ENCODE data around the gene CREBBP. TPM values are rescaled to one million over a fixed set of nuclear protein-coding genes. Genes with fewer than 3 reads are reported as not detected.

Gene CREBBP
- total and polyA plus RNA-seq, 2 experiments from 2014 or later, result 36.9 to 54.8 TPM

DNA sequence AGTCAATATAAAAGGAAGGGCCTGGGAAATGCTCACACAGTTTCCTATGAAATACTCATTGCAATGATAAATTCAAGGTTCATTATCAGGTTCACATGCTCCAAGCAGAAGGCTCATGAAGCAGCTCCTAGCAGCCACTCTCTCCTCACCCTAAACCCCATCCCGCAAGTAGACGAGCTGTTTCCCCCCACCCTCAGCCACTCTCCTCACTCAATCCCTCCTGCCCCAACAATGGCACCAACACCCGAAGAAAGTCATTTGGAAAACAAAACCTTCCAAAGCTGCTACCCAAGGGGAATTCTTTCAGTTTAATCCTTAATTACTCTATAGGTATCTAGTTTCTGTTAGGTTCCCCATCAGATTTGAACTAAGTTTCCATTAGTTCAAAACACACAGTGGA, 69.7 kb downstream of the CREBBP start (continued):
- TF ChIP-seq, protein P1, sequence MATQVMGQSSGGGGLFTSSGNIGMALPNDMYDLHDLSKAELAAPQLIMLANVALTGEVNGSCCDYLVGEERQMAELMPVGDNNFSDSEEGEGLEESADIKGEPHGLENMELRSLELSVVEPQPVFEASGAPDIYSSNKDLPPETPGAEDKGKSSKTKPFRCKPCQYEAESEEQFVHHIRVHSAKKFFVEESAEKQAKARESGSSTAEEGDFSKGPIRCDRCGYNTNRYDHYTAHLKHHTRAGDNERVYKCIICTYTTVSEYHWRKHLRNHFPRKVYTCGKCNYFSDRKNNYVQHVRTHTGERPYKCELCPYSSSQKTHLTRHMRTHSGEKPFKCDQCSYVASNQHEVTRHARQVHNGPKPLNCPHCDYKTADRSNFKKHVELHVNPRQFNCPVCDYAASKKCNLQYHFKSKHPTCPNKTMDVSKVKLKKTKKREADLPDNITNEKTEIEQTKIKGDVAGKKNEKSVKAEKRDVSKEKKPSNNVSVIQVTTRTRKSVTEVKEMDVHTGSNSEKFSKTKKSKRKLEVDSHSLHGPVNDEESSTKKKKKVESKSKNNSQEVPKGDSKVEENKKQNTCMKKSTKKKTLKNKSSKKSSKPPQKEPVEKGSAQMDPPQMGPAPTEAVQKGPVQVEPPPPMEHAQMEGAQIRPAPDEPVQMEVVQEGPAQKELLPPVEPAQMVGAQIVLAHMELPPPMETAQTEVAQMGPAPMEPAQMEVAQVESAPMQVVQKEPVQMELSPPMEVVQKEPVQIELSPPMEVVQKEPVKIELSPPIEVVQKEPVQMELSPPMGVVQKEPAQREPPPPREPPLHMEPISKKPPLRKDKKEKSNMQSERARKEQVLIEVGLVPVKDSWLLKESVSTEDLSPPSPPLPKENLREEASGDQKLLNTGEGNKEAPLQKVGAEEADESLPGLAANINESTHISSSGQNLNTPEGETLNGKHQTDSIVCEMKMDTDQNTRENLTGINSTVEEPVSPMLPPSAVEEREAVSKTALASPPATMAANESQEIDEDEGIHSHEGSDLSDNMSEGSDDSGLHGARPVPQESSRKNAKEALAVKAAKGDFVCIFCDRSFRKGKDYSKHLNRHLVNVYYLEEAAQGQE (IDR thresholded peaks at IDR 0.05; ENCODE audit: unreplicated experiment), result no peak
- TF ChIP-seq EZH2 (IDR thresholded peaks at IDR 0.05; ENCODE audit: low read depth, unreplicated experiment), result no peak
- no peak for TF ChIP-seq NANOG (IDR thresholded peaks at IDR 0.05; ENCODE audit: borderline replicate concordance)
- TF ChIP-seq STAT1 (IDR thresholded peaks at IDR 0.05; ENCODE audit: unreplicated experiment), result no peak
- TF ChIP-seq, protein P2, sequence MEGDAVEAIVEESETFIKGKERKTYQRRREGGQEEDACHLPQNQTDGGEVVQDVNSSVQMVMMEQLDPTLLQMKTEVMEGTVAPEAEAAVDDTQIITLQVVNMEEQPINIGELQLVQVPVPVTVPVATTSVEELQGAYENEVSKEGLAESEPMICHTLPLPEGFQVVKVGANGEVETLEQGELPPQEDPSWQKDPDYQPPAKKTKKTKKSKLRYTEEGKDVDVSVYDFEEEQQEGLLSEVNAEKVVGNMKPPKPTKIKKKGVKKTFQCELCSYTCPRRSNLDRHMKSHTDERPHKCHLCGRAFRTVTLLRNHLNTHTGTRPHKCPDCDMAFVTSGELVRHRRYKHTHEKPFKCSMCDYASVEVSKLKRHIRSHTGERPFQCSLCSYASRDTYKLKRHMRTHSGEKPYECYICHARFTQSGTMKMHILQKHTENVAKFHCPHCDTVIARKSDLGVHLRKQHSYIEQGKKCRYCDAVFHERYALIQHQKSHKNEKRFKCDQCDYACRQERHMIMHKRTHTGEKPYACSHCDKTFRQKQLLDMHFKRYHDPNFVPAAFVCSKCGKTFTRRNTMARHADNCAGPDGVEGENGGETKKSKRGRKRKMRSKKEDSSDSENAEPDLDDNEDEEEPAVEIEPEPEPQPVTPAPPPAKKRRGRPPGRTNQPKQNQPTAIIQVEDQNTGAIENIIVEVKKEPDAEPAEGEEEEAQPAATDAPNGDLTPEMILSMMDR (conservative IDR thresholded peaks at IDR 0.05; ENCODE audit: low read depth in 2 of 2), result no peak
- TF ChIP-seq JUNB (IDR thresholded peaks at IDR 0.05; ENCODE audit: unreplicated experiment), result no peak

DNA sequence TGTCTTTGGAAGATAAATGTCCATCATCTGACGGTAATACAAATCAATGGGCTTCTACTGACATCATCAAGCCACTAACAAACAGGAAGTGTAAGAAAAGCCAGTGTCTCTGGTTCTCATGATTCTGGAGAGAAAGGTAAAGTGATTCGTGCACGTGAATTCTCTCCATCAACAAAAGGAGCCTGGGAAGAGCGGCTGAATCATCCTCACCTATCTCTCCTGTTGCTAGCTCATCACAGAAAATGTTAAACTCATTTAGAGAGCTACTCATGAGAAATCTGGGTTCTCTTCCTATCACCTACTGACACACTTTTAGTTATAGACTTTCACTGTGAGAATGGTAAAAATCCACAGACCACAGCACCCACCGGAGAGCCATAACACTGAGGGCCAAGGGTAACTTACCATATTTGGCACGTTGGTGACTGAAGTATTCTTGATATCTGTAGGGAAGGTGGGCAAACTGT, 70.3 kb downstream of the CREBBP start:
- Mint-ChIP-seq H3K4me3 (no peak overlapping the region; the same call in 2 of the 3 replicates), H3K27me3 (ENCODE audit: insufficient read depth, low read depth, poor library complexity) (peaks cover 2% of the 10 kb centered on the region), H3K4me1 (peaks cover 32% of the 10 kb centered on the region), H3K27ac (no peak overlapping the region; the same call in 1 of the 2 replicates), H3K9me3 (no peaks in the 10 kb centered on the region; the same call in 2 of the 3 replicates), H3K36me3 (ENCODE audit: low read depth) (peaks cover 29% of the 10 kb centered on the region; the same call in 2 of the 3 replicates)
- Histone ChIP-seq H3K4me2 (0 out of 2 replicates have a peak overlapping the region, but pooled peaks have one; percentile 17), H3K4me3 (no peak overlapping the region), H3K27me3 (ENCODE audit: insufficient read depth) (no peaks in the 10 kb centered on the region), H3K9me2 (ENCODE audit: insufficient read depth) (no peaks in the 10 kb centered on the region), H2AFZ (no peak overlapping the region), H3K79me2 (replicated peaks; ENCODE audit: insufficient read depth) (peaks cover 100% of the 10 kb centered on the region), H3K36me3 (ENCODE audit: insufficient read depth) (no peaks in the 10 kb centered on the region), H3F3A (replicated peaks; ENCODE audit: low read depth) (0 out of 2 replicates have a peak, but pooled peaks cover 3% of the 10 kb centered on the region), H3K27ac (ENCODE audit: low read depth) (no peak overlapping the region), H4K20me1 (replicated peaks; ENCODE audit: insufficient read depth) (peaks cover 72% of the 10 kb centered on the region), H3K4me1 (ENCODE audit: insufficient read depth) (peaks cover 22% of the 10 kb centered on the region)
- TF ChIP-seq, protein P2 (conservative IDR thresholded peaks at IDR 0.05; ENCODE audit: low read depth in 2 of 2), result no peak
- TF ChIP-seq POLR2AphosphoS5 (IDR thresholded peaks at IDR 0.05; ENCODE audit: low read depth), result no peak
- TF ChIP-seq, protein P3, sequence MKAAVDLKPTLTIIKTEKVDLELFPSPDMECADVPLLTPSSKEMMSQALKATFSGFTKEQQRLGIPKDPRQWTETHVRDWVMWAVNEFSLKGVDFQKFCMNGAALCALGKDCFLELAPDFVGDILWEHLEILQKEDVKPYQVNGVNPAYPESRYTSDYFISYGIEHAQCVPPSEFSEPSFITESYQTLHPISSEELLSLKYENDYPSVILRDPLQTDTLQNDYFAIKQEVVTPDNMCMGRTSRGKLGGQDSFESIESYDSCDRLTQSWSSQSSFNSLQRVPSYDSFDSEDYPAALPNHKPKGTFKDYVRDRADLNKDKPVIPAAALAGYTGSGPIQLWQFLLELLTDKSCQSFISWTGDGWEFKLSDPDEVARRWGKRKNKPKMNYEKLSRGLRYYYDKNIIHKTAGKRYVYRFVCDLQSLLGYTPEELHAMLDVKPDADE (IDR thresholded peaks at IDR 0.05), result no peak
- TF ChIP-seq NANOG (IDR thresholded peaks at IDR 0.05; ENCODE audit: borderline replicate concordance), result no peak
- no peak for TF ChIP-seq EZH2 (IDR thresholded peaks at IDR 0.05; ENCODE audit: low read depth, unreplicated experiment)
- TF ChIP-seq, protein P1 (IDR thresholded peaks at IDR 0.05; ENCODE audit: unreplicated experiment), result no peak
- no peak for TF ChIP-seq STAT1 (IDR thresholded peaks at IDR 0.05; ENCODE audit: unreplicated experiment)
- no peak for TF ChIP-seq ZNF114 (CRISPR knock-in tag; IDR thresholded peaks at IDR 0.05)
- no peak for TF ChIP-seq ZNF331 (CRISPR knock-in tag; IDR thresholded peaks at IDR 0.05; ENCODE audit: low read depth)
- no peak for TF ChIP-seq EZH2phosphoT487 (IDR thresholded peaks at IDR 0.05; ENCODE audit: unreplicated experiment)
- ATAC-seq, result no peak
- DNase-seq (ENCODE audit: low spot score), result no peak
